ENCODE data around the gene ATXN1.

DNA sequence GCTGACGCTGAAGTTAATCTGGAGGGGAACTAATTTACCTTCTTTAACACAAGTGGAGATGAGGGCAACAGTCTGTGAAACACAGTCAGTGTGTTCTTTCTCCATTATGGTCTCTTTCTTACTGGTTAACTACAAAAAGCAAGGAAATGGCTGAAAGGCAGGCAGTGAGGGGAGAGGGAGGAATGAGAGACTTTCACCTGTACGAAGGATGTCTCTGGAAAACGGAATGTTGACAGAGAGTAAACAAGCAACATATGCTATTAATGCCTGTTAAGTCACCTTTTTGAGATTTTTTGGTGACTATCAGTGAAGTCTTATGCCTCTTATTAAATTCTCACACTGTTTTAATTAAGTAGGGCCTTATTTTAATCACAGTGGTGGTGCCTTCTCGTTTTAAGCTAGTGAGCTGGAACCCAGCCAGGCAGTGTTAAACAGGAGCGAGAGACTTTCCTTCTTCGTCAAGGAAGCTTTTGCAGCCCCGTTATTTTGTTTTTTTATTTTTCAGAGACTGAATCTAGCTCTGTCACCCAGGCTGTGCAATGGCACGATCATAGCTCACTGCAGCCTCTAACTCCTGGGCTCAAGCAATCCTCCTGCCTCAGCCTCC lies 165.6 kb downstream of the ATXN1 start:
- no peak for TF ChIP-seq CTCF (IDR thresholded peaks at IDR 0.05; ENCODE audit: insufficient read depth, low read length, poor library complexity, severe bottlenecking)
- TF ChIP-seq EZH2phosphoT487 (conservative IDR thresholded peaks at IDR 0.05; ENCODE audit: low read length) = no peak
